ENCODE data around the gene CTNNBL1. TPM values are rescaled to one million over a fixed set of nuclear protein-coding genes. Genes with fewer than 3 reads are reported as not detected.

Gene CTNNBL1, protein sequence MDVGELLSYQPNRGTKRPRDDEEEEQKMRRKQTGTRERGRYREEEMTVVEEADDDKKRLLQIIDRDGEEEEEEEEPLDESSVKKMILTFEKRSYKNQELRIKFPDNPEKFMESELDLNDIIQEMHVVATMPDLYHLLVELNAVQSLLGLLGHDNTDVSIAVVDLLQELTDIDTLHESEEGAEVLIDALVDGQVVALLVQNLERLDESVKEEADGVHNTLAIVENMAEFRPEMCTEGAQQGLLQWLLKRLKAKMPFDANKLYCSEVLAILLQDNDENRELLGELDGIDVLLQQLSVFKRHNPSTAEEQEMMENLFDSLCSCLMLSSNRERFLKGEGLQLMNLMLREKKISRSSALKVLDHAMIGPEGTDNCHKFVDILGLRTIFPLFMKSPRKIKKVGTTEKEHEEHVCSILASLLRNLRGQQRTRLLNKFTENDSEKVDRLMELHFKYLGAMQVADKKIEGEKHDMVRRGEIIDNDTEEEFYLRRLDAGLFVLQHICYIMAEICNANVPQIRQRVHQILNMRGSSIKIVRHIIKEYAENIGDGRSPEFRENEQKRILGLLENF
- 10 to 100 TPM; 30.2 to 39.6 TPM for polyA plus RNA-seq

GRCh38 chr20:37693635-37694626 is at the start of gene CTNNBL1:
Gene CTNNBL1, plus strand, starts transcription at chr20:37694030. Its CDS starts 93 bp downstream, at chr20:37694123.
- peak within 1 kb of the TSS; percentile 92 to 95 for H3K4me3 ChIP-seq (ENCODE audit: low read depth in 1 of 2, low read length in 2 of 2)
- H3K27me3 ChIP-seq (ENCODE audit: control insufficient read depth in 1 of 2, insufficient read depth in 2 of 2, low read length in 2 of 2) = no peaks in the 10 kb centered on the region
- no peaks in the 10 kb centered on the region for H3K9me3 ChIP-seq (ENCODE audit: control insufficient read depth in 2 of 2, insufficient read depth in 1 of 2, low read depth in 1 of 2, low read length in 1 of 2)
- H3K4me1 ChIP-seq (ENCODE audit: control insufficient read depth in 2 of 2, insufficient read depth in 2 of 2, low read length in 1 of 2) = peaks cover 0 to 2% of the 10 kb centered on the region in 2 donors
- peak within 1 kb of the TSS in 1 of 2 donors; percentile 57 for H3K27ac ChIP-seq (ENCODE audit: low read depth in 2 of 2, low read length in 1 of 2)
- no peaks in the 10 kb centered on the region for H3K36me3 ChIP-seq (ENCODE audit: control insufficient read depth in 2 of 2, insufficient read depth in 2 of 2, low read length in 1 of 2)
- WGBS, 2 donors = 1% methylated on average over 52 to 54 of the region's 54 CpGs

DNA sequence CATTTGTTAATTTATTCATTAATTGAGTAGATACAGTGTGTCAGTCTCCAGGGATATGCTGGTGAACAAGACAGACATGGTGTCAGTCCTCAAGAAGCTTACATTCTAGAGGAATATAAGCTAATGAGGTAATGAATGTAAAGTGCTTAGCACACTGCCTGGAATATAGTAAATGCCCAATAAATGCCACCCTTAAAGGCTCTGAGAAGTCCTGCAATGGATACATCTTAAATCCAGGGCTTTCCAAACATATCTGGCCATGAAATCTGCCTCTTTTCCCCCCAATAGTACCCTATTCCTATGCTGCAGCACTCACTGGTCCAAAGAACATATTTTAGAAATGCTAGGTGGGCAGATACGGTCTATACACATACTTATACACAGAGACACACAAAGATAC is 49.2 kb upstream of the CTNNBL1 start:
- no peak overlapping the region for H3K27ac ChIP-seq (ENCODE audit: low read depth in 2 of 2, low read length in 1 of 2)
- H3K36me3 ChIP-seq (ENCODE audit: control insufficient read depth in 2 of 2, insufficient read depth in 2 of 2, low read length in 1 of 2) = no peaks in the 10 kb centered on the region
- peaks cover 0 to 2% of the 10 kb centered on the region in 2 donors for H3K27me3 ChIP-seq (ENCODE audit: control insufficient read depth in 1 of 2, insufficient read depth in 2 of 2, low read length in 2 of 2)
- H3K4me1 ChIP-seq (ENCODE audit: control insufficient read depth in 2 of 2, insufficient read depth in 2 of 2, low read length in 1 of 2) = no peaks in the 10 kb centered on the region
- 90 to 93% methylated on average over 1 of the region's 1 CpG for WGBS, 2 donors
- no peak overlapping the region for H3K4me3 ChIP-seq (ENCODE audit: low read depth in 1 of 2, low read length in 2 of 2)
- H3K9me3 ChIP-seq (ENCODE audit: control insufficient read depth in 2 of 2, insufficient read depth in 1 of 2, low read depth in 1 of 2, low read length in 1 of 2) = no peaks in the 10 kb centered on the region

GRCh38 chr20:37647946-37648345 is 45.9 kb upstream of the CTNNBL1 start:
- no peaks in the 10 kb centered on the region for H3K36me3 ChIP-seq (ENCODE audit: control insufficient read depth in 2 of 2, insufficient read depth in 2 of 2, low read length in 1 of 2)
- 67 to 75% methylated on average over 3 of the region's 3 CpGs for WGBS, 2 donors
- H3K27me3 ChIP-seq (ENCODE audit: control insufficient read depth in 1 of 2, insufficient read depth in 2 of 2, low read length in 2 of 2) = peaks cover 0 to 2% of the 10 kb centered on the region in 2 donors
- H3K4me3 ChIP-seq (ENCODE audit: low read depth in 1 of 2, low read length in 2 of 2) = no peak overlapping the region
- H3K27ac ChIP-seq (ENCODE audit: low read depth in 2 of 2, low read length in 1 of 2) = no peak overlapping the region
- H3K4me1 ChIP-seq (ENCODE audit: control insufficient read depth in 2 of 2, insufficient read depth in 2 of 2, low read length in 1 of 2) = no peaks in the 10 kb centered on the region
- H3K9me3 ChIP-seq (ENCODE audit: control insufficient read depth in 2 of 2, insufficient read depth in 1 of 2, low read depth in 1 of 2, low read length in 1 of 2) = no peaks in the 10 kb centered on the region

DNA sequence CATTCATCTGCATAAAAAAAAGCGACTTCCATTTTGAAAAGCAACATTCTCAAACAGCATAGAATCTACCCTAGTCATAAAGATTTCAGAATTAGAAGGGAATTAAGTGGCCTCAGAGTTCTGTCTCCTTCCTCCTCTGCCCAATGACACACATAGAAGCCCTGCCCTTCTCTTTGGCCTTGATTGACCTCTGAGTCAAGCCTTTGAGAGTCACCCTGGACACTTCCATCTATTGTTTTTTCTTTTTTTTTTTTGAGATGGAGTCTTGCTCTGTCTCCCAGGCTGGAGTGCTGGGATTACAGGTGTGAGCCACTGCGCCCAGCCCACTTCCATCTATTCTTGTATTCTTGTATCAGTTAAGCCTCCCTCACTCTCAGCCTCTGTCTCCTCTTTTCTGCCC is 44.8 kb upstream of the CTNNBL1 start:
- Histone ChIP-seq H3K4me3 (ENCODE audit: low read depth in 1 of 2, low read length in 2 of 2) (no peak overlapping the region), H3K27me3 (ENCODE audit: control insufficient read depth in 1 of 2, insufficient read depth in 2 of 2, low read length in 2 of 2) (peaks cover 0 to 2% of the 10 kb centered on the region in 2 donors), H3K4me1 (ENCODE audit: control insufficient read depth in 2 of 2, insufficient read depth in 2 of 2, low read length in 1 of 2) (no peaks in the 10 kb centered on the region), H3K27ac (ENCODE audit: low read depth in 2 of 2, low read length in 1 of 2) (no peak overlapping the region), H3K9me3 (ENCODE audit: control insufficient read depth in 2 of 2, insufficient read depth in 1 of 2, low read depth in 1 of 2, low read length in 1 of 2) (no peaks in the 10 kb centered on the region), H3K36me3 (ENCODE audit: control insufficient read depth in 2 of 2, insufficient read depth in 2 of 2, low read length in 1 of 2) (no peaks in the 10 kb centered on the region)
- 42 to 63% methylated on average over 2 of the region's 2 CpGs for WGBS, 2 donors

- Histone ChIP-seq H3K4me1 (ENCODE audit: control insufficient read depth in 2 of 2, insufficient read depth in 2 of 2, low read length in 1 of 2) (no peaks in the 10 kb centered on the region), H3K27me3 (ENCODE audit: control insufficient read depth in 1 of 2, insufficient read depth in 2 of 2, low read length in 2 of 2) (peaks cover 0 to 2% of the 10 kb centered on the region in 2 donors), H3K4me3 (ENCODE audit: low read depth in 1 of 2, low read length in 2 of 2) (no peak overlapping the region), H3K36me3 (ENCODE audit: control insufficient read depth in 2 of 2, insufficient read depth in 2 of 2, low read length in 1 of 2) (no peaks in the 10 kb centered on the region), H3K9me3 (ENCODE audit: control insufficient read depth in 2 of 2, insufficient read depth in 1 of 2, low read depth in 1 of 2, low read length in 1 of 2) (no peaks in the 10 kb centered on the region), H3K27ac (ENCODE audit: low read depth in 2 of 2, low read length in 1 of 2) (no peak overlapping the region)
- WGBS, 2 donors = 69 to 78% methylated on average over 9 of the region's 9 CpGs
Observed at GRCh38 chr20:37649676-37650370, 44.0 kb upstream of the CTNNBL1 start.

- WGBS, 2 donors = 49% methylated on average over 3 of the region's 3 CpGs
- H3K27ac ChIP-seq (ENCODE audit: low read depth in 2 of 2, low read length in 1 of 2) = peak overlapping the region in 1 of 2 donors; percentile 29
- H3K4me1 ChIP-seq (ENCODE audit: control insufficient read depth in 2 of 2, insufficient read depth in 2 of 2, low read length in 1 of 2) = no peaks in the 10 kb centered on the region
- H3K36me3 ChIP-seq (ENCODE audit: control insufficient read depth in 2 of 2, insufficient read depth in 2 of 2, low read length in 1 of 2) = no peaks in the 10 kb centered on the region
- no peak overlapping the region for H3K4me3 ChIP-seq (ENCODE audit: low read depth in 1 of 2, low read length in 2 of 2)
- H3K9me3 ChIP-seq (ENCODE audit: control insufficient read depth in 2 of 2, insufficient read depth in 1 of 2, low read depth in 1 of 2, low read length in 1 of 2) = no peaks in the 10 kb centered on the region
- no peaks in the 10 kb centered on the region for H3K27me3 ChIP-seq (ENCODE audit: control insufficient read depth in 1 of 2, insufficient read depth in 2 of 2, low read length in 2 of 2)
Observed at GRCh38 chr20:37650661-37651060, 43.2 kb upstream of the CTNNBL1 start.

DNA sequence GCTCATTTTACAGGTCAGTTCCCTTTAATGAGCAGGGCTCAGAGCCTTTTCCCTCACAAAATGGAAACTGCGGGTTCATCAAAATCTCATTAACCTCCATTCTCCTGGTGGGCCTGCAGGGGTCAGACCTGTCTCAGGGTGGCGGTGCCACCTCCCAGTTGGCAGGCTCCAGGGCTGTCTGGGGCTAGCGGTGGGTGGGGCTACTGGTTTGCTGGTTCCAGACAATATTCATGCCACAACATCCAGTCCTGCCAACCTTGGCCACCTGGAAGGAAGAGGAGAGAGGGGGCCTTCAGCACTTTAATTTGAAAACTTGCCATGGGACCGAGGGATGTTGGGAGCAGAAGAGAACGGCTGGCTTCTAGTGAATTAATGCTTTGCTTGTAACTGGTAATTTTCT is 41.9 kb upstream of the CTNNBL1 start:
- H3K4me1 ChIP-seq (ENCODE audit: control insufficient read depth in 2 of 2, insufficient read depth in 2 of 2, low read length in 1 of 2) = no peaks in the 10 kb centered on the region
- no peak overlapping the region for H3K27ac ChIP-seq (ENCODE audit: low read depth in 2 of 2, low read length in 1 of 2)
- 24 to 35% methylated on average over 5 of the region's 5 CpGs for WGBS, 2 donors
- H3K4me3 ChIP-seq (ENCODE audit: low read depth in 1 of 2, low read length in 2 of 2) = no peak overlapping the region
- no peaks in the 10 kb centered on the region for H3K9me3 ChIP-seq (ENCODE audit: control insufficient read depth in 2 of 2, insufficient read depth in 1 of 2, low read depth in 1 of 2, low read length in 1 of 2)
- H3K36me3 ChIP-seq (ENCODE audit: control insufficient read depth in 2 of 2, insufficient read depth in 2 of 2, low read length in 1 of 2) = no peaks in the 10 kb centered on the region
- H3K27me3 ChIP-seq (ENCODE audit: control insufficient read depth in 1 of 2, insufficient read depth in 2 of 2, low read length in 2 of 2) = no peaks in the 10 kb centered on the region

- no peak overlapping the region for H3K27ac ChIP-seq (ENCODE audit: low read depth in 2 of 2, low read length in 1 of 2)
- H3K4me3 ChIP-seq (ENCODE audit: low read depth in 1 of 2, low read length in 2 of 2) = no peak overlapping the region
- no peaks in the 10 kb centered on the region for H3K36me3 ChIP-seq (ENCODE audit: control insufficient read depth in 2 of 2, insufficient read depth in 2 of 2, low read length in 1 of 2)
- no peaks in the 10 kb centered on the region for H3K4me1 ChIP-seq (ENCODE audit: control insufficient read depth in 2 of 2, insufficient read depth in 2 of 2, low read length in 1 of 2)
- no peaks in the 10 kb centered on the region for H3K27me3 ChIP-seq (ENCODE audit: control insufficient read depth in 1 of 2, insufficient read depth in 2 of 2, low read length in 2 of 2)
- WGBS, 2 donors = 74 to 83% methylated on average over 6 of the region's 6 CpGs
- H3K9me3 ChIP-seq (ENCODE audit: control insufficient read depth in 2 of 2, insufficient read depth in 1 of 2, low read depth in 1 of 2, low read length in 1 of 2) = peaks cover 0 to 2% of the 10 kb centered on the region in 2 donors
Observed at GRCh38 chr20:37656945-37657344, 36.9 kb upstream of the CTNNBL1 start.

Data from esophagus (tissue), 2 donors.